Measurements from ENCODE around the gene SPATA13.

DNA sequence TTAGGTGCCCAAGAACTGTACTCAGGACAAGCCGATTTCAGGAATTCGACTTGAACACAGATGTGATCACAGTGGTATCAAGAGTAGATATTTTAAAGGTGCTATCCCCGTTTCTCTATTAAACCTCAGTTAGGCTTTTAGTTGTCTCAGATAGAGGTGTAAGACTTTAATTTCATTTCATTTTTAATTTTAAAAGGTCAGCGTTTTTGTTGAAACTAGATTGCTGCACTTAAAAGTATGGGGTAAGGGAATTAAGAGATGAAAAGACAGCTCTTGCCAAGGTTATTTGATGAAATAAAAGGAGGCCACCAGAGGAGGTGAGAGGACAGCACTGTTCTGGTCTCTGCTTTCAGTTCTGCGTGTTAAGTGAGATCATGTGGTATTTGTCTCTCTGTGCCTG, 48.6 kb downstream of the SPATA13 start:
- TF ChIP-seq, protein P1, sequence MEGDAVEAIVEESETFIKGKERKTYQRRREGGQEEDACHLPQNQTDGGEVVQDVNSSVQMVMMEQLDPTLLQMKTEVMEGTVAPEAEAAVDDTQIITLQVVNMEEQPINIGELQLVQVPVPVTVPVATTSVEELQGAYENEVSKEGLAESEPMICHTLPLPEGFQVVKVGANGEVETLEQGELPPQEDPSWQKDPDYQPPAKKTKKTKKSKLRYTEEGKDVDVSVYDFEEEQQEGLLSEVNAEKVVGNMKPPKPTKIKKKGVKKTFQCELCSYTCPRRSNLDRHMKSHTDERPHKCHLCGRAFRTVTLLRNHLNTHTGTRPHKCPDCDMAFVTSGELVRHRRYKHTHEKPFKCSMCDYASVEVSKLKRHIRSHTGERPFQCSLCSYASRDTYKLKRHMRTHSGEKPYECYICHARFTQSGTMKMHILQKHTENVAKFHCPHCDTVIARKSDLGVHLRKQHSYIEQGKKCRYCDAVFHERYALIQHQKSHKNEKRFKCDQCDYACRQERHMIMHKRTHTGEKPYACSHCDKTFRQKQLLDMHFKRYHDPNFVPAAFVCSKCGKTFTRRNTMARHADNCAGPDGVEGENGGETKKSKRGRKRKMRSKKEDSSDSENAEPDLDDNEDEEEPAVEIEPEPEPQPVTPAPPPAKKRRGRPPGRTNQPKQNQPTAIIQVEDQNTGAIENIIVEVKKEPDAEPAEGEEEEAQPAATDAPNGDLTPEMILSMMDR (IDR thresholded peaks at IDR 0.05), result no peak
- TF ChIP-seq POLR2AphosphoS5 (IDR thresholded peaks at IDR 0.05) (no peak), EP300 (IDR thresholded peaks at IDR 0.05) (no peak), POLR2A (IDR thresholded peaks at IDR 0.05) (no peak)
